Mesodermal cell (in vitro differentiated cells): ENCODE results near the gene USP35. TPM values are rescaled to one million over a fixed set of nuclear protein-coding genes. Genes with fewer than 3 reads are reported as not detected.
A peak's percentile ranks its signal among the peaks of the same experiment; 100 is the strongest.

Experiments
- H3K27ac ChIP-seq: 2 replicates; pipeline ENCODE4 v1.7.0; 2013; ENCODE audit warnings: mild to moderate bottlenecking, low read depth, low read length, moderate library complexity; ENCODE audit not compliant: severe bottlenecking
- H3K36me3 ChIP-seq: 2 replicates; pipeline ENCODE4 v1.7.1; 2013; ENCODE audit warnings: mild to moderate bottlenecking, low read length, moderate library complexity; ENCODE audit not compliant: control insufficient read depth, insufficient read depth
- H3K4me1 ChIP-seq: one replicate; pipeline ENCODE4 v1.7.1; 2013; ENCODE audit warnings: mild to moderate bottlenecking, low read length; ENCODE audit not compliant: insufficient read depth, control insufficient read depth, poor library complexity, severe bottlenecking
- H3K4me3 ChIP-seq: 2 replicates; pipeline ENCODE4 v1.7.0; 2013; ENCODE audit warnings: low read length, control low read depth, mild to moderate bottlenecking; ENCODE audit not compliant: insufficient read depth, poor library complexity, severe bottlenecking; ENCODE audit errors: extremely low read depth
- H3K9me3 ChIP-seq: 2 replicates; pipeline ENCODE4 v1.7.1; 2013; ENCODE audit warnings: mild to moderate bottlenecking, low read length, moderate library complexity; ENCODE audit not compliant: control insufficient read depth
- WGBS, 2 experiments: methylation state at CpG; one replicate each; pipeline ENCODE4 v1.1.5; 2013; ENCODE audit warnings: missing lambda C conversion rate in 2 of 2; ENCODE audit not compliant: insufficient coverage in 2 of 2; 5-methylcytosine and 5-hydroxymethylcytosine counted together
- polyA plus RNA-seq, 2 experiments: library from polyadenylated mRNA; stranded (reverse); fragments of 50-300 nt; gene quantifications; one replicate each; pipeline ENCODE4 v1.2.3, GENCODE V29; 2013

Gene USP35, protein sequence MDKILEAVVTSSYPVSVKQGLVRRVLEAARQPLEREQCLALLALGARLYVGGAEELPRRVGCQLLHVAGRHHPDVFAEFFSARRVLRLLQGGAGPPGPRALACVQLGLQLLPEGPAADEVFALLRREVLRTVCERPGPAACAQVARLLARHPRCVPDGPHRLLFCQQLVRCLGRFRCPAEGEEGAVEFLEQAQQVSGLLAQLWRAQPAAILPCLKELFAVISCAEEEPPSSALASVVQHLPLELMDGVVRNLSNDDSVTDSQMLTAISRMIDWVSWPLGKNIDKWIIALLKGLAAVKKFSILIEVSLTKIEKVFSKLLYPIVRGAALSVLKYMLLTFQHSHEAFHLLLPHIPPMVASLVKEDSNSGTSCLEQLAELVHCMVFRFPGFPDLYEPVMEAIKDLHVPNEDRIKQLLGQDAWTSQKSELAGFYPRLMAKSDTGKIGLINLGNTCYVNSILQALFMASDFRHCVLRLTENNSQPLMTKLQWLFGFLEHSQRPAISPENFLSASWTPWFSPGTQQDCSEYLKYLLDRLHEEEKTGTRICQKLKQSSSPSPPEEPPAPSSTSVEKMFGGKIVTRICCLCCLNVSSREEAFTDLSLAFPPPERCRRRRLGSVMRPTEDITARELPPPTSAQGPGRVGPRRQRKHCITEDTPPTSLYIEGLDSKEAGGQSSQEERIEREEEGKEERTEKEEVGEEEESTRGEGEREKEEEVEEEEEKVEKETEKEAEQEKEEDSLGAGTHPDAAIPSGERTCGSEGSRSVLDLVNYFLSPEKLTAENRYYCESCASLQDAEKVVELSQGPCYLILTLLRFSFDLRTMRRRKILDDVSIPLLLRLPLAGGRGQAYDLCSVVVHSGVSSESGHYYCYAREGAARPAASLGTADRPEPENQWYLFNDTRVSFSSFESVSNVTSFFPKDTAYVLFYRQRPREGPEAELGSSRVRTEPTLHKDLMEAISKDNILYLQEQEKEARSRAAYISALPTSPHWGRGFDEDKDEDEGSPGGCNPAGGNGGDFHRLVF
- 11.7 TPM for polyA plus RNA-seq (2013, experiment 1 of 2)
- polyA plus RNA-seq (2013, experiment 2 of 2): 10.7 TPM

DNA sequence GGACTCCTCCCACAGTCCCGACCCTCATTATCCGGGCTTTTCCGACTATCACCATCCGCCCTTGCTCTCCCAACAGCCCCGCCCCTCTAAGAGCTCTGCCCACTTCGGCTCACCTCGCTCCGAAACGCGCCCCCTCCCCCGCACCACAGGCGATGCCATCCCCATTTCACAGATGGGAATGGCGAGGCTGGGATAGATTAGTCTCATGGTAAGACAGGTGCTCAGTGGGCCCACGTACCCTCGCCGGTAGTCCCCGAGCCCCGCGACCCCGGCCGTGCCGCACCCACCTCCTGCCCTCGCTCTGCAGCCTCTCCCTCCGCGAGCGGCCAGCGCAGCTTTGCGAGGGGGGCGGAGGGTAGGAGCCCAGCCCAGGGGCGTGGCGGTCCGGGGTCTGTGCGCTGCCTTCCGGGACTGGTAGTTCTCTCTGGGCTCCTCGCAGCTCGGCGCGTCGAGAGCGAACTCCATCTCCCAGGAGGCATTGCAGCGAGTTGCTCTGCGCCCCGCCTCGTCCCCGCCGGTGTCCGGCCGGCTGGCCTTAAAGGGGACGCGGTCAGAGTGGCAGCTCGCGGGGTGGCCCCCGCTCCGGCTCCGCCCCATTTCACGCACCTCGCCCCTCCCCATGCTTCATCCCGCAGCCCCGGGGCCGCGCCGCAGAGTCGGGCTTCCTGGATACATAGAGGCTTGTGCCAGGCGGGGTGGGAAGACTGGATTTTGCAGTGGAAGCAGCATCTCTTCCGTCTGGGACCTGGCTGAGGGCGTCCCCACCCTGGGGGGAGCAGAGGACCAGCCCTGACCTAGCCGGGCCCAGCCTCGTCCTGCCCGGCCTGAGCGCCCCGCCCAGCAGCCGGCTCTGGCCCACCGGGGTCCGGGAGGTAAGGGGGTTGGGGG lies at the start of gene USP35, which contains the start of gene KCTD21:
Gene USP35 (plus strand): TSS at position 634 of the 888 bp plus-strand sequence. CDS start 7,327 bp downstream, outside the sequence.
Gene KCTD21 (minus strand): TSS at position 341 of the 888 bp plus-strand sequence. CDS start 14,072 bp downstream, outside the sequence.
- H3K36me3 ChIP-seq: no peaks in the 10 kb centered on the region
- WGBS, 2 experiments: 0% methylated on average over 46 to 57 of the region's 74 CpGs
- peak within 1 kb of the TSS; percentile 77 for H3K27ac ChIP-seq
- peak within 1 kb of the TSS; percentile 87 for H3K4me3 ChIP-seq
- no peaks in the 10 kb centered on the region for H3K9me3 ChIP-seq
- peaks cover 23% of the 10 kb centered on the region for H3K4me1 ChIP-seq

DNA sequence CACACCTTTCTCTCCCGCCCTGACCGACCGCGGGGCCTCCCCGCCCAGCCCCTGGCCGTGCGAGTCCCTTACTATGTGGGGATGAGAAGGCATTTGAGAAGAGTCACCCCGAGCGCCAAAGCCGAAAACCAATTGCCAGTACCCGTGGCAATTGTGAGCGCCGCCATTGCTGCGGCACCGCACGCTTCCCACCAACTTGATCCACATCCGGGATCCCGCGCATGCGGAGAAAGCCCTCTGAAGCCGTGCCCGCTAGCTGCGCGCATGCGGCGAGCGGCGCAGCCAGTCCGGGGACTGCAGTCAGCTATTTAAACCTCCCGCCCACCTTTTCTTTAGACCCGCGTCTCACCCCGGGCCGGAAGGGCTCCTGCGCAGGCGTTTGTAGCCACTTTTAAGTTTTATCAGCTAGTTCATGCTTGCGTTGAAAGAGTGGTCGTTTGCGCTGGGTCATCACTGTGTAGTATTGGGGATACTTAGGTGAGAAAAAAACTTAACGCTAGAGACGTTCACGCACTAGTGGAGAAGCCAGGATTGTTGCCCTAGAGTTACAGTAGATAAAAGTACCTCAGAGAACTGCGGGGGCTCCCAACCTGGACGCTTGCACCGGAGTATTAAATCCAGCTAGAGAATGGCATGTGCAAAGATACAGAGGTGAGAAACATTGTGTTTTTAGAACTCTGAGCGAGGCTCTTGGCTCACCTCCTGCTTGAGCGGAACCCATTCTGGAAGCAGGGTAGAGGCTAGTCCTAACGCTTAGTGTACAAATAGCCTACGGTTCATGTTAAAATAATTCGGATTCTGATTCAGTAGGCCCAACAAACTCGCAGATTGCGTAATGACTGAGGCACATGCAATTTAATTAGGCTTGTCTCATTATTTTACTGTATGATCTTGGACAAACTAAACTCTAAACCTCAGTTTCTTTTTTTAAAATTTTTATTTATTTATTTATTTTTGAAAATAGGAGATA lies 49.0 kb upstream of the USP35 start, which contains the start of gene ALG8:
Gene ALG8 (minus strand): TSS at position 205 of the 970 bp plus-strand sequence. CDS start 38 bp downstream, at position 167.
- peak within 1 kb of the TSS; percentile 75 for H3K27ac ChIP-seq
- no peaks in the 10 kb centered on the region for H3K9me3 ChIP-seq

DNA sequence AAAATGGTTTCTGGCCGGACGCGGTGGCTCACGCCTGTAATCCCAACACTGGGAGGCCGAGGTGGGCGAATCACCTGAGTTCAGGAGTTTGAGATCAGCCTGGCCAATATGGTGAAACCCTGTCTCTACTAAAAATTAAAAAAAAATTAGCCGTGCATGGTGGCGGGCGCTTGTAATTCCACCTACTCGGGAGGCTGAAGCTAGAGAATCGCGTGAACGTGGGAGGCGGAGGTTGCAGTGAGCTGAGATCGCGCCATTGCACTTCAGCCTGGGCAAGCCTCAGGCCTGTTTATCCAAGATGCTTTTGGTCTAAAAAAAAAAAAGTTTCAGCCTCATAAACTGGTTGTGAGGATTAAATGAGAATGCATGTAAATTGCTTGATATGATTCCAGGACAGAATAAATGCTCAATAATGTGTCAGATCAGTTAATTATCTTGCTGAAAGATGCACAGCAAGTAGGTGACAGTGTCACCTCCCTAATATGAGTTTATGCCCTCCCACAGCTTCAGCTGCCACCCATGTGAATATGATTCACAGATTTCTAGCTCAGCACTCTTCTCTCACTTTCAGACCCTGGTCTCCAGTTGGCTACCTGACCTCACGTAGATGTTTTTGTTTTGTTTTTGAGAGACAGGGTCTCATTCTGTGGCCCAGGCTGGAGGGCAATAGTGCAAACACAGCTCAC lies 48.2 kb upstream of the USP35 start:
- Histone ChIP-seq H3K27ac (no peak overlapping the region), H3K4me1 (no peaks in the 10 kb centered on the region), H3K9me3 (no peaks in the 10 kb centered on the region), H3K4me3 (peak overlapping the region; percentile 79), H3K36me3 (peaks cover 38% of the 10 kb centered on the region)
- 63 to 71% methylated on average over 13 to 16 of the region's 17 CpGs for WGBS, 2 experiments

More for the DNA sequence above, 49.0 kb upstream of the USP35 start, which contains the start of gene ALG8:
- Histone ChIP-seq H3K36me3 (peaks cover 46% of the 10 kb centered on the region), H3K4me1 (no peaks in the 10 kb centered on the region), H3K4me3 (peak within 1 kb of the TSS; percentile 79)
- 2 to 3% methylated on average over 37 to 42 of the region's 52 CpGs for WGBS, 2 experiments

DNA sequence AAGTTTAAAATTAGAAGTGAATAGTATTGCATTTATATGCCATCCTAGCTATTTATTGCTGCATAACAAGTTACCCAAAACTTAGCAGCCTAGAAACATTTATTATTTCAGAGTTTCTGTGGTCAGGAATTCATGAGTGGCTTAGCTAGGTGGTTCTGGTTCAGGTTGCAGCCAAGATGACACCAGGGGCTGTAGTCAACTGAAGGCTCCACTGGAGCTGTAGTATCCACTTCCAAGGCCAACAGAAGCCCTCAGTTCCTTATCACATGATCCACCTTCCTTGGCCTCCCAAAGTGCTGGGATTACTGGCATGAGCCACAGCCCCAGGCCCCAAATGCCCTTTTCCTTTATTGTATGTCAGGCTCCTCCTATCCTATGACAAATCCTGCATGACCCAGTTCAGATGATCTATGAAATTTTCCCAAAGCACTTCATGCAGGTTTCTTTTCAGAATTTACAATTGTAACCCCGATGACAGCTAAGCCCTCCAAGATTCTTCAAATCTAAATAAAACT lies 43.2 kb upstream of the USP35 start:
- WGBS, 2 experiments: 100% methylated on average over 1 of the region's 1 CpG
- H3K4me1 ChIP-seq: no peaks in the 10 kb centered on the region
- H3K27ac ChIP-seq: no peak overlapping the region
- H3K9me3 ChIP-seq: no peaks in the 10 kb centered on the region
- H3K4me3 ChIP-seq: no peak overlapping the region
- H3K36me3 ChIP-seq: peaks cover 16% of the 10 kb centered on the region

DNA sequence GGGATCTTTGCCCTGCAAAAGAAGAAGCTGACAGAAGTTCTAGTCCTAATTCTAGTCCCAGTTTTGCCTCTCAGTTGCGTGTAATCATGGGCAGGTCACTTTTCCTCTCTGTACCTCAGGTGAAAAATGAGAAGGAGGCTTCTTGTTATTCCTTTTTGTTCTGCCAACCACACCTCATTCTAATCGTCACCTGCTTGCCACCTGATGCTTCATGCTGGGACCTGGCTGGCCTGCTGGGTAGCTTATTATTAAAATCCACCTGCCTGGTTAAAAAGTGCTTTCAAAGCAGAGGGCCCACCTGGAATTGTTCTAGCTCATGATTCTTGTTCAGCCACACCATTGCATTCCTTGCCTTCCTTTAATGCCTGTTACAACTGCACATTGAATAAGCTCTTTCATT lies 40.9 kb upstream of the USP35 start:
- H3K27ac ChIP-seq: no peak overlapping the region

DNA sequence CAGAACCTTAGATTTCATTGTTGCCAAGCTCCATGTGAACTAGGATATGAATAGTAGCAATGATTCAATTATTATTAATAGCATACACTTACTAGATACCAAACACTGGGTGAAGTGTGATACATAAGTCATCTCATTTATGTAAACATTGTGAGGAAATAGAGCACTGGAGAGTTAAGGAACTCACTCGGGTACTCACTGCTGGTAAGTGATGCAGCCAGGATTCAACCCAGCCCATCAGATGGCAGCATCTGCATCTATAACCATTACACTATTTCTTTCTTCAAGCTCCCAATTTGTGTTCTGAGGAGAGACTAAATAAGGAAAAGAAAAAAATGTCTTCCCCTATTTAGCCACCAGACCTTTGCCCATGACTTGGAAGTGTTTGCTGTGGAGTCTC lies 39.1 kb upstream of the USP35 start:
- H3K36me3 ChIP-seq: no peaks in the 10 kb centered on the region
- WGBS, 2 experiments: no CpG with 5 or more reads among the region's 1 CpG
- no peaks in the 10 kb centered on the region for H3K9me3 ChIP-seq
- H3K27ac ChIP-seq: no peak overlapping the region
- peaks cover 4% of the 10 kb centered on the region for H3K4me1 ChIP-seq
- no peak overlapping the region for H3K4me3 ChIP-seq

More for the DNA sequence above, 40.9 kb upstream of the USP35 start:
- Histone ChIP-seq H3K4me3 (no peak overlapping the region), H3K36me3 (peaks cover 3% of the 10 kb centered on the region), H3K9me3 (no peaks in the 10 kb centered on the region), H3K4me1 (peaks cover 4% of the 10 kb centered on the region)
- 78% methylated on average over 1 of the region's 2 CpGs; no CpG with 5 or more reads in 1 of the 2 experiments for WGBS, 2 experiments

DNA sequence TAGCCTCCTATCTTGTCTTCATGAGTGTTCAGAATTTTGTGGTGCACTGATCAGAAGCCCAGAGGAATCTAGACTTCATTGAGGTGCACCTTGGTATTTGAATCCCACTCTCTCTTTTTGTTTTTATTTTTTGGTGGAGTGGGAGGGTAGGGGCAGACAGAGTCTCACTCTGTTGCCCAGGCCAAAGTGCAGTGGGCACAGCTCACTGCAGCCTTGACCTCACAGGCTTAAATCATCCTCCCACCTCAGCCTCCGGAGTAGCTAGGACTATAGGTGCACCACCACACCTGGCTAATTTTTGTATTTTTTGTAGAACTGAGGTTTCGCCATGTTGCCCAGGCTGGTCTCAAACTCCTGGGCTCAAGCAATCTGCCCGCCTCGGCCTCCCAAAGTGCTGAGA lies 38.4 kb upstream of the USP35 start:
- Histone ChIP-seq H3K9me3 (no peaks in the 10 kb centered on the region), H3K27ac (no peak overlapping the region), H3K36me3 (no peaks in the 10 kb centered on the region), H3K4me3 (no peak overlapping the region), H3K4me1 (peaks cover 4% of the 10 kb centered on the region)
- WGBS, 2 experiments: 91 to 93% methylated on average over 3 of the region's 4 CpGs

DNA sequence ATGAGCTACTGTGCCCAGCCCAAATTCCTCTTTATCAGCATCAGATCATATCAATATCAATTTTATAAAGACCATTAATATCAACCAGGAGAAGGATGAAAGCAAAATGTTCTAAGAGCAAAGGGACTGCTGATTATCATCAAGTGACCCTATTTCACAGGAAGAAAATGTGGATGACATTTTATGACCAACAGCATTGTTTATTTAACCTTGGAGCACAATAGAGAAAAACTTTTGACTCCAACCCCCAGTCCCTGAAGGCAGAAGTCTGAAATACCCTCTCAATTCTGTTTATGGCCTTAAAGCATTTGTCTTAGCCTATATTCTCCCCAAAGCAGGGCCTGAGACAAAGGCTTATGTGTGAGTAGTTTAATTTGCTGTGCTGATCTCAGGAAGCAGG lies 38.0 kb upstream of the USP35 start:
- Histone ChIP-seq H3K4me1 (peaks cover 4% of the 10 kb centered on the region), H3K4me3 (no peak overlapping the region), H3K27ac (no peak overlapping the region), H3K36me3 (no peaks in the 10 kb centered on the region), H3K9me3 (no peaks in the 10 kb centered on the region)

DNA sequence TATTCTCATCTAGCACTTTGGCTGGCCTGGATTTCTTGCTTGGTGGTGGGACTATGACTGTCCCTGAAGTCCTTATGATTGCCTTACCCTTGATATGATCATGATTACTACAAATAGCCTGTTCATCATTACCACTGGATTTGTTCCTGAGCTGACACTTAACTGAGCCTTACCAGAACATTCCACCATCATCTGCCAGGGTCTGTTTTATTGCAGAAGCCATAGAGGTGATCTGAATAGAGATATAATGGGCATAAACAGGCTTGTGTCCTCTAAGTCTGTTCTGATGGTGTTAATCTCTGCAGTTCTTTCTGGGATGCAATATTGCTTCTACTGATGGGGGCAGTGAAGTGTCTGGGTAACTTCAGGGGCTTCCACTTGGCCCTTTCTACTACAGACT lies 36.9 kb upstream of the USP35 start:
- no peaks in the 10 kb centered on the region for H3K36me3 ChIP-seq
- H3K9me3 ChIP-seq: no peaks in the 10 kb centered on the region
- peaks cover 9% of the 10 kb centered on the region for H3K4me1 ChIP-seq
- H3K4me3 ChIP-seq: no peak overlapping the region
- H3K27ac ChIP-seq: no peak overlapping the region
